Mesothelial cell of epicardium (in vitro differentiated cells): ENCODE measurements around the gene MYO6. TPM values are rescaled to one million over a fixed set of nuclear protein-coding genes. Genes with fewer than 3 reads are reported as not detected.

Source experiments
- DNase-seq, 2 experiments: peaks; one replicate each; pipeline ENCODE4 v3.0.0; 2021; ENCODE audit warnings: low spot score in 2 of 2; ENCODE audit not compliant: unreplicated experiment in 2 of 2
- H3K27ac Mint-ChIP-seq: 2 replicates; pipeline ENCODE4 v1.8.0; 2021; ENCODE audit warnings: mixed read lengths
- H3K27me3 Mint-ChIP-seq: 2 replicates; pipeline ENCODE4 v1.8.0; 2021; ENCODE audit warnings: low read depth, mixed read lengths
- H3K36me3 Mint-ChIP-seq: 2 replicates; pipeline ENCODE4 v1.8.0; 2021; ENCODE audit warnings: mixed read lengths
- H3K4me1 Mint-ChIP-seq: 2 replicates; pipeline ENCODE4 v1.8.0; 2021; ENCODE audit warnings: mixed read lengths
- H3K4me3 Mint-ChIP-seq: 2 replicates; pipeline ENCODE4 v1.8.0; 2021; ENCODE audit warnings: mild to moderate bottlenecking, moderate library complexity, mixed read lengths
- H3K9me3 Mint-ChIP-seq: 2 replicates; pipeline ENCODE4 v1.8.0; 2021; ENCODE audit warnings: mixed read lengths
- total RNA-seq: library from RNA; stranded (reverse); gene quantifications from 3 replicates; pipeline ENCODE4 v1.2.1, GENCODE V29; 2021
- TF ChIP-seq, protein P1 (sequence below): fragments of 200-600 bp; sonication (generic); IDR thresholded peaks from one replicate; pipeline ENCODE4 v1.5.0; 2021; ENCODE audit warnings: antibody characterized with exemption; ENCODE audit not compliant: unreplicated experiment

The MYO6 gene
- total RNA-seq, 1 donor from 2014 or later: 70.0 TPM

DNA sequence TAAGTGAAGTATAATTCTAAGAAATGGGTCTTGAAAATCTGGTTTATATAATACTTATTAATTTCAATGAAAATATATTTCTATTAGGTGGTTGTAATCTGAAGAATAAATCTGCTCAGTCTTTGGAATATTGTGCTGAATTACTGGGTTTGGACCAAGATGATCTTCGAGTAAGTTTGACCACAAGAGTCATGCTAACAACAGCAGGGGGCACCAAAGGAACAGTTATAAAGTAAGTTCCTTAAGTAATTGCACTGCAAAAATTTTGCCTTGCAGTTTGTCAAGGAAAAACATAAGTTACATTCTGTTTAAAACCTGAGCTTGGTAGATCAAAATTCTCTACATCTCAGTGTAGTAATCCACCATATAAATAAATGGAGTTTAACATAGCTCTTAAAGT, 106.0 kb downstream of the MYO6 start:
- Mint-ChIP-seq H3K27ac (no peak overlapping the region), H3K4me1 (peaks cover 11% of the 10 kb centered on the region), H3K9me3 (no peaks in the 10 kb centered on the region), H3K27me3 (no peaks in the 10 kb centered on the region), H3K36me3 (peaks cover 10% of the 10 kb centered on the region), H3K4me3 (no peak overlapping the region)
- TF ChIP-seq, protein P1, sequence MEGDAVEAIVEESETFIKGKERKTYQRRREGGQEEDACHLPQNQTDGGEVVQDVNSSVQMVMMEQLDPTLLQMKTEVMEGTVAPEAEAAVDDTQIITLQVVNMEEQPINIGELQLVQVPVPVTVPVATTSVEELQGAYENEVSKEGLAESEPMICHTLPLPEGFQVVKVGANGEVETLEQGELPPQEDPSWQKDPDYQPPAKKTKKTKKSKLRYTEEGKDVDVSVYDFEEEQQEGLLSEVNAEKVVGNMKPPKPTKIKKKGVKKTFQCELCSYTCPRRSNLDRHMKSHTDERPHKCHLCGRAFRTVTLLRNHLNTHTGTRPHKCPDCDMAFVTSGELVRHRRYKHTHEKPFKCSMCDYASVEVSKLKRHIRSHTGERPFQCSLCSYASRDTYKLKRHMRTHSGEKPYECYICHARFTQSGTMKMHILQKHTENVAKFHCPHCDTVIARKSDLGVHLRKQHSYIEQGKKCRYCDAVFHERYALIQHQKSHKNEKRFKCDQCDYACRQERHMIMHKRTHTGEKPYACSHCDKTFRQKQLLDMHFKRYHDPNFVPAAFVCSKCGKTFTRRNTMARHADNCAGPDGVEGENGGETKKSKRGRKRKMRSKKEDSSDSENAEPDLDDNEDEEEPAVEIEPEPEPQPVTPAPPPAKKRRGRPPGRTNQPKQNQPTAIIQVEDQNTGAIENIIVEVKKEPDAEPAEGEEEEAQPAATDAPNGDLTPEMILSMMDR: no peak
- DNase-seq: no peak

- Mint-ChIP-seq H3K27ac (no peak overlapping the region), H3K4me1 (peaks cover 12% of the 10 kb centered on the region), H3K9me3 (no peaks in the 10 kb centered on the region), H3K4me3 (no peak overlapping the region), H3K27me3 (no peaks in the 10 kb centered on the region), H3K36me3 (peaks cover 10% of the 10 kb centered on the region)
- TF ChIP-seq, protein P1: no peak
- DNase-seq: no peak
Observed at GRCh38 chr6:75856902-75857301, 107.9 kb downstream of the MYO6 start.

DNA sequence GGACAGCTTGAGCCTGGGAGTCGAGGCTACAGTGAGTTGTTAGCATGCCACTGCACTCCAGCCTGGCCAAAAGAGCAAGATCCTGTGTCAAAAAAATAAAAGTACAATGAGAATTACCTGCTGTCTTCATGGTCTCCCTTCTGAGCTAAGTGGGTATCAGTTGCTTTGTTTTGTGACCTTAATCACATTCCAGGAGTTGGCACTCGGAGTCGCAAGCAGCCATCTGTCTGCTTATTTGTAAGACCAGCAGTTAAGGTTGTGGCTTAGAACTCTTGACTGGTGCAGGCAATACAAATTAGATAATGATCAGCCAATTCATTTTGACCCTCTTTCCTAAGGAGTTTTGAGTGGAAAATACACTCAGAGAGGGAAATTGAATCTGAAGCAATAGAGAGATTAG, 114.0 kb downstream of the MYO6 start:
- peaks cover 17% of the 10 kb centered on the region for H3K36me3 Mint-ChIP-seq
- TF ChIP-seq, protein P1: no peak
- no peaks in the 10 kb centered on the region for H3K27me3 Mint-ChIP-seq
- H3K27ac Mint-ChIP-seq: no peak overlapping the region
- DNase-seq: no peak
- no peak overlapping the region for H3K4me3 Mint-ChIP-seq
- H3K4me1 Mint-ChIP-seq: peaks cover 13% of the 10 kb centered on the region
- no peaks in the 10 kb centered on the region for H3K9me3 Mint-ChIP-seq

GRCh38 chr6:75863784-75864183, 114.7 kb downstream of the MYO6 start:
- no peaks in the 10 kb centered on the region for H3K9me3 Mint-ChIP-seq
- H3K4me1 Mint-ChIP-seq: peaks cover 12% of the 10 kb centered on the region

GRCh38 chr6:75864446-75864845, 115.4 kb downstream of the MYO6 start:
- peaks cover 14% of the 10 kb centered on the region for H3K4me1 Mint-ChIP-seq

More at GRCh38 chr6:75863784-75864183, 114.7 kb downstream of the MYO6 start:
- Mint-ChIP-seq H3K4me3 (no peak overlapping the region), H3K36me3 (peaks cover 16% of the 10 kb centered on the region), H3K27me3 (no peaks in the 10 kb centered on the region), H3K27ac (no peak overlapping the region)
- DNase-seq: no peak
- TF ChIP-seq, protein P1: no peak

More at GRCh38 chr6:75864446-75864845, 115.4 kb downstream of the MYO6 start:
- H3K27ac Mint-ChIP-seq: no peak overlapping the region
- H3K36me3 Mint-ChIP-seq: peaks cover 15% of the 10 kb centered on the region
- no peaks in the 10 kb centered on the region for H3K27me3 Mint-ChIP-seq
- H3K9me3 Mint-ChIP-seq: no peaks in the 10 kb centered on the region
- TF ChIP-seq, protein P1: no peak
- no peak for DNase-seq
- H3K4me3 Mint-ChIP-seq: no peak overlapping the region
